CD4-positive, alpha-beta memory T cell (primary cell): Measurements from ENCODE around the gene STOX2. TPM values are rescaled to one million over a fixed set of nuclear protein-coding genes. Genes with fewer than 3 reads are reported as not detected.
"Not testable (repeated sequence)": the region's sequence is repeated elsewhere in the genome, so short reads cannot be mapped to it uniquely, and the experiment has no call there.

Experiments used
- CTCF ChIA-PET: fragments of 350-600 bp; sonication (Branson Sonifier 250); formaldehyde crosslinking; loops from one replicate; lab custom pipeline; 2021; ENCODE audit warnings: inconsistent platforms; ENCODE audit not compliant: partially characterized antibody; lab: Charles Lee
- POLR2A ChIA-PET: fragments of 350-600 bp; sonication (Branson Sonifier 250); formaldehyde crosslinking; loops from one replicate; lab custom pipeline; 2021; ENCODE audit not compliant: partially characterized antibody; lab: Charles Lee
- DNase-seq, 5 donors: peaks; one replicate each; pipeline versions ENCODE4 v3.0.0 to v3.0.0-alpha.2; 2020 to 2022; ENCODE audit warnings: mixed read lengths in 1 of 5
- H3K27ac ChIP-seq: one replicate; pipeline ENCODE4 v1.7.0; 2013; ENCODE audit warnings: low read depth, low read length
- H3K27me3 ChIP-seq: 2 replicates; pipeline ENCODE4 v1.7.0; 2013; ENCODE audit warnings: mild to moderate bottlenecking, low read length, moderate library complexity; ENCODE audit not compliant: insufficient read depth
- H3K36me3 ChIP-seq: 2 replicates; pipeline ENCODE4 v1.7.0; 2013; ENCODE audit warnings: mild to moderate bottlenecking, low read length, moderate library complexity; ENCODE audit not compliant: insufficient read depth
- H3K4me1 ChIP-seq: 2 replicates; pipeline ENCODE4 v1.7.0; 2013; ENCODE audit warnings: mild to moderate bottlenecking, low read length, moderate library complexity; ENCODE audit not compliant: insufficient read depth
- H3K4me3 ChIP-seq, 2 donors: one replicate each; pipeline ENCODE4 v1.7.0; 2013; ENCODE audit warnings: low read length in 2 of 2, mild to moderate bottlenecking in 1 of 2
- H3K9me3 ChIP-seq, 2 donors: one replicate each; pipeline ENCODE4 v1.7.0; 2013; ENCODE audit warnings: low read length in 2 of 2, control low read depth in 1 of 2; ENCODE audit not compliant: control insufficient read depth in 1 of 2
- H3K27ac Mint-ChIP-seq, 7 donors: one replicate each; pipeline ENCODE4 v1.8.0; 2020 to 2021; ENCODE audit warnings: mixed read lengths in 7 of 7, mild to moderate bottlenecking in 6 of 7, inconsistent platforms in 3 of 7, moderate library complexity in 3 of 7
- H3K27me3 Mint-ChIP-seq, 2 donors: one replicate each; pipeline ENCODE4 v1.8.0; 2020 to 2021; ENCODE audit warnings: mixed read lengths in 2 of 2
- H3K36me3 Mint-ChIP-seq, 2 donors: one replicate each; pipeline ENCODE4 v1.8.0; 2020 to 2021; ENCODE audit warnings: mixed read lengths in 2 of 2, inconsistent platforms in 1 of 2, mild to moderate bottlenecking in 1 of 2
- H3K4me1 Mint-ChIP-seq, 4 donors: one replicate each; pipeline ENCODE4 v1.8.0; 2020 to 2021; ENCODE audit warnings: mixed read lengths in 4 of 4, mild to moderate bottlenecking in 1 of 4
- H3K4me3 Mint-ChIP-seq, 8 donors: one replicate each; pipeline ENCODE4 v1.8.0; 2020 to 2021; ENCODE audit warnings: mixed read lengths in 8 of 8, mild to moderate bottlenecking in 7 of 8, moderate library complexity in 6 of 8, inconsistent platforms in 3 of 8
- H3K9me3 Mint-ChIP-seq, 8 donors: one replicate each; pipeline ENCODE4 v1.8.0; 2020 to 2021; ENCODE audit warnings: mixed read lengths in 8 of 8, mild to moderate bottlenecking in 5 of 8, inconsistent platforms in 3 of 8, moderate library complexity in 1 of 8
- intact Hi-C: fragments of 100-400 bp; cut with micrococcal nuclease; formaldehyde crosslinking; loops from one replicate; pipeline ENCODE4 v1.15.1; 2023
- polyA plus RNA-seq, 2 donors: library from polyadenylated mRNA; unstranded; fragments of 300-500 nt; fragmentation: Illumina TruSeq; gene quantifications; one replicate each; pipeline ENCODE4 v1.2.3, GENCODE V29; 2021
- total RNA-seq, 2 experiments: library from RNA; stranded (reverse); gene quantifications; one replicate each; pipeline ENCODE4 v1.2.3, GENCODE V29; 2021

Gene STOX2
- total and polyA plus RNA-seq, 4 experiments from 2014 or later, result not detected

DNA sequence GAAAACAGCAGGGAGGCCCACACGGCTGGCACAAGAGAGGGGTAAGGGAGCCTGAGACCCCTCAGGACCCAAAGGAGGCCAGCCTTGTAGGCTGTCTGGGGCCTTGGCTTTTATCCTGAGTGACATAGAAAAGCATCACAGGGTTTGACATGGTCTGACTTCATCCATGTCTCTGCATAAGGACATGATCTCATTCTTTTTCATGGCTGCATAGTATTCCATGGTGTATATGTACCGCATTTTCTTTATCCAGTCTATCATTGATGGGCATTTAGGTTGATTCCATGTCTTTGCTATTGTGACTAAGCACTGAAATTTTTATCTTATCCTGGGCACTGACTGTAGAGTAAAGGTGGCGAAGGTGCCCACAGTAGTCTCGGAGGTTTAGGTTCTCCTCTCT, 146.2 kb downstream of the STOX2 start:
- H3K4me3 Mint-ChIP-seq, intact Hi-C loops, H3K36me3 Mint-ChIP-seq, H3K27ac ChIP-seq, H3K4me1 Mint-ChIP-seq, DNase-seq, H3K27ac Mint-ChIP-seq, CTCF ChIA-PET, H3K4me3 ChIP-seq, H3K9me3 ChIP-seq, H3K27me3 ChIP-seq, H3K4me1 ChIP-seq, POLR2A ChIA-PET, H3K36me3 ChIP-seq: not testable (repeated sequence)
- Mint-ChIP-seq H3K9me3 (peaks cover 0 to 26% (median 18%) of the 10 kb centered on the region in 8 donors), H3K27me3 (peaks cover 15 to 16% of the 10 kb centered on the region in 2 donors)

- Histone ChIP-seq H3K27me3 (no peaks in the 10 kb centered on the region), H3K27ac (no peak overlapping the region), H3K4me1 (no peaks in the 10 kb centered on the region), H3K4me3 (no peak overlapping the region), H3K36me3 (no peaks in the 10 kb centered on the region), H3K9me3 (no peaks in the 10 kb centered on the region)
- Mint-ChIP-seq H3K27ac (no peak overlapping the region), H3K9me3 (peaks cover 0 to 15% (median 7%) of the 10 kb centered on the region in 8 donors), H3K36me3 (no peaks in the 10 kb centered on the region), H3K4me1 (no peaks in the 10 kb centered on the region), H3K4me3 (no peak overlapping the region), H3K27me3 (peaks cover 15 to 16% of the 10 kb centered on the region in 2 donors)
- no peak for DNase-seq
- ChIA-PET POLR2A (no interaction called here), CTCF (no interaction called here)
- intact Hi-C loops, result no loop called here
These were observed 147.5 kb downstream of the STOX2 start for GRCh38 chr4:184052616-184053015.

DNA sequence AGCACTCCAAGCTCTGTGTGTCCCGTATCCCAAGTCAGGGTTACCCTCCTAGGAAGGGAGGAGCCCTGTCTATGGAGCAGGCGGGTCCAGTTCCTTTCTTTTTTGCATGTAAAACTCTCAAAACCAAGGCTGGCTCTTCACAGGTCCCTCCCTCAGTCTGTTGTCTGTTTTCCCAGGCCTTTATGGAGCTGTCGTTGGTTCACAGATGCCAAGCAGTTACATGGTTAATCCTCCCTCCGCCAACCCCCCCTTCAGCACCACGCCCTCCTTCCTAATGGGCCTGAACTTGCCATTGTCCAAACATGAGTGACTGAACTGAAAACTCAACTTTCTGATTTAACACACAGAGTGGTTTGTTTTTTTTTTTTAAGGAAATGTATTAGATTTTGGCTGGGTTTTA, 148.3 kb downstream of the STOX2 start:
- CTCF ChIA-PET, result no interaction called here
- intact Hi-C loops, result no loop called here
- H3K4me3 ChIP-seq, result no peak overlapping the region

DNA sequence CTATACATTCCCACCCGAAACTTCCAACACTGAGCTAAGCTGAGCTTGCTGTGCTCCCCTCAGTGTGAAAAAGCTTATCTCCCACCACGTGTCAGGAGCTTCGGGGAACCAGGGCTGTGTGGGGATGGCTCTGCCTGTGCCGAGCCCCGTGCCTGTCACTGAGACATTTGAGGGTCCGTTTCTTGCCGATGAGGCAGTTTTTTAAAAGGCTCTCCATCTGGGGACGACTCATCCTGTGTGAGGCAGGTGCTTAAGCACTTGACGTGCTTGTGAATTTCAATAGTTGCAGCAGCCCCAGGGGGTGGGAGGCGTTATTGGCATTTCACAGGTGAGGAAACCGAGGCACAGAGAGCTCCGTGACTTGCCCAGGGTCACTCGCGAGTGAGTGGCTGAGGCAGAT, 151.8 kb downstream of the STOX2 start:
- H3K4me1 Mint-ChIP-seq, result no peaks in the 10 kb centered on the region
- peaks cover 6 to 10% of the 10 kb centered on the region in 2 donors for H3K27me3 Mint-ChIP-seq
- no peak overlapping the region for H3K27ac Mint-ChIP-seq
- Histone ChIP-seq H3K4me3 (no peak overlapping the region), H3K4me1 (no peaks in the 10 kb centered on the region), H3K27me3 (no peaks in the 10 kb centered on the region), H3K36me3 (no peaks in the 10 kb centered on the region), H3K9me3 (no peaks in the 10 kb centered on the region), H3K27ac (no peak overlapping the region)
- ChIA-PET CTCF (no interaction called here), POLR2A (no interaction called here)
- no peak for DNase-seq
- H3K36me3 Mint-ChIP-seq, result no peaks in the 10 kb centered on the region
- no peak overlapping the region for H3K4me3 Mint-ChIP-seq
- peaks cover 0 to 4% (median 0%) of the 10 kb centered on the region in 8 donors for H3K9me3 Mint-ChIP-seq
- intact Hi-C loops, result no loop called here

More for the DNA sequence above, 148.3 kb downstream of the STOX2 start:
- H3K36me3 Mint-ChIP-seq, result no peaks in the 10 kb centered on the region
- POLR2A ChIA-PET, result no interaction called here
- Histone ChIP-seq H3K27ac (no peak overlapping the region), H3K27me3 (no peaks in the 10 kb centered on the region), H3K36me3 (no peaks in the 10 kb centered on the region), H3K9me3 (no peaks in the 10 kb centered on the region), H3K4me1 (no peaks in the 10 kb centered on the region)
- H3K4me3 Mint-ChIP-seq, result no peak overlapping the region
- H3K9me3 Mint-ChIP-seq, result peaks cover 0 to 15% (median 5%) of the 10 kb centered on the region in 8 donors
- H3K27me3 Mint-ChIP-seq, result peaks cover 12 to 16% of the 10 kb centered on the region in 2 donors
- no peaks in the 10 kb centered on the region for H3K4me1 Mint-ChIP-seq
- no peak overlapping the region for H3K27ac Mint-ChIP-seq
- DNase-seq, result no peak

DNA sequence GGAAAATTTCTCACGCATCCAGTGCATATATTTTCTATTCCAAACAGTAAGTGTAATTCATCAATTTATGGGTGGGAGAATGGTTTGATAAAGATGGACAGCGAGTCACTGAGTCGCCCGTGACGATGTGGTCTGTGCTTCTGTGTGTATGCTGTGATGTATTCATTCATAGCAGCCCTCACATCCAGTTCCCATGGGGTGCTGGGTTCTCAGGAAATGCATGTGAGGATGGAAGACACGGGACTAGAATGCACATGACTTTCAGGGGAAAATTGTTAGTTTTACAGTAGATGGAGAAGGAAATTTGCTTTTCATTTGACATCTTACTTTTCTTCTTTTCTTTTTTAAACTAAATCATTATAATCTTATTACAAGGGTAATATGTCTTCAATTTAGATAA, 152.9 kb downstream of the STOX2 start:
- Mint-ChIP-seq H3K4me3 (no peak overlapping the region), H3K4me1 (no peaks in the 10 kb centered on the region), H3K9me3 (peaks cover 0 to 3% (median 0%) of the 10 kb centered on the region in 8 donors), H3K27me3 (peaks cover 6 to 9% of the 10 kb centered on the region in 2 donors), H3K36me3 (no peaks in the 10 kb centered on the region), H3K27ac (no peak overlapping the region)
- Histone ChIP-seq H3K9me3 (no peaks in the 10 kb centered on the region), H3K27me3 (no peaks in the 10 kb centered on the region), H3K4me1 (no peaks in the 10 kb centered on the region), H3K4me3 (no peak overlapping the region), H3K27ac (no peak overlapping the region), H3K36me3 (no peaks in the 10 kb centered on the region)
- DNase-seq, result no peak
- ChIA-PET CTCF (no interaction called here), POLR2A (no interaction called here)
- intact Hi-C loops, result no loop called here

DNA sequence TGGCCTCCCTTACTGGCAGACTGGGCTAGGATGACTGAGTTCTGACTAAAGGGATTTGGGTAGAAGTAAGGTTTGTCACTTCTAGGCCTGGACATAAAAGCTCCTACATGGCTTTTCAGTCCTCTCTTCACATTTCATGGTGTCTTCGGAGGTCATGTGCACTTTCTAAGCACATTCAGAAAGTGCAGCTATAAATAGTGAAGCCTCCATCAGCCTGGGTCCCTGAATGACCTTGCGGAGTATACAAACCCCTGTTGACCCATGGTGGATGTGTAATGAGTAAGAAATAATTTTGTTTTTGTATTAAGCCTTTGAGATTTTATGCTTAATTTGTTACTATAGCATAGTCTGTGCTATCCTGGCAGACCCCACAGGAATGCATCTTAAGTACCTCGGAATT, 154.0 kb downstream of the STOX2 start:
- Histone ChIP-seq H3K4me1 (no peaks in the 10 kb centered on the region), H3K27me3 (no peaks in the 10 kb centered on the region), H3K36me3 (no peaks in the 10 kb centered on the region), H3K27ac (no peak overlapping the region), H3K9me3 (no peaks in the 10 kb centered on the region), H3K4me3 (no peak overlapping the region)
- Mint-ChIP-seq H3K9me3 (peaks cover 0 to 3% (median 0%) of the 10 kb centered on the region in 8 donors), H3K4me3 (no peak overlapping the region), H3K27ac (no peak overlapping the region), H3K36me3 (no peaks in the 10 kb centered on the region), H3K27me3 (peaks cover 7 to 8% of the 10 kb centered on the region in 2 donors), H3K4me1 (no peaks in the 10 kb centered on the region)
- CTCF ChIA-PET, result no interaction called here
- POLR2A ChIA-PET, result no interaction called here
- intact Hi-C loops, result no loop called here
- no peak for DNase-seq

- H3K4me1 Mint-ChIP-seq, result no peaks in the 10 kb centered on the region
- H3K4me1 ChIP-seq, result no peaks in the 10 kb centered on the region
- ChIA-PET POLR2A (no interaction called here), CTCF (no interaction called here)
- H3K27ac Mint-ChIP-seq, result no peak overlapping the region
- intact Hi-C loops, result no loop called here
- H3K9me3 Mint-ChIP-seq, result no peaks in the 10 kb centered on the region
- H3K27me3 ChIP-seq, result no peaks in the 10 kb centered on the region
- H3K4me3 Mint-ChIP-seq, result no peak overlapping the region
- no peak overlapping the region for H3K4me3 ChIP-seq
- H3K36me3 Mint-ChIP-seq, result no peaks in the 10 kb centered on the region
- H3K9me3 ChIP-seq, result no peaks in the 10 kb centered on the region
- no peak for DNase-seq
- no peak overlapping the region for H3K27ac ChIP-seq
- no peaks in the 10 kb centered on the region for H3K36me3 ChIP-seq
- H3K27me3 Mint-ChIP-seq, result peaks cover 4 to 5% of the 10 kb centered on the region in 2 donors
These were observed 156.5 kb downstream of the STOX2 start for GRCh38 chr4:184061582-184061981.

DNA sequence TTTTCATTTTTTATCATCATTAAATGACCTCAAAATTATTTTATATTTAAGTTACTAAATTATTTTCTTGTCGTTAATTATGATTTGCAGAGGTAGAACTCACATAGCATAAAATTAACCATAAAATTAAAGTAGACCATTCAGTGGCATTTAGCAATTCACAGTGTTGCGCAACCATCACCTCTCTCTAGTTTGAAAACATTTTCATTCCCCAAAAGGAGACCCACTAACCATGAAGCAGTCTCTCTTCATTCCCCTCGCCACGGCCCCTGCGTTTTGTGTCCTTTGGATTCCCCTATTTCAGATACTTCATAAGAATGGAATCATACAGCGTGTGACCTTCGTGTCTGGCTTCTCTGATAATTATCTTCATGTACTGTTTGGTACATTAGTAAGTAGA, 157.7 kb downstream of the STOX2 start:
- Mint-ChIP-seq H3K4me1 (no peaks in the 10 kb centered on the region), H3K27me3 (peaks cover 6 to 8% of the 10 kb centered on the region in 2 donors), H3K9me3 (no peaks in the 10 kb centered on the region), H3K36me3 (no peaks in the 10 kb centered on the region), H3K27ac (no peak overlapping the region), H3K4me3 (no peak overlapping the region)
- Histone ChIP-seq H3K9me3 (no peaks in the 10 kb centered on the region), H3K4me1 (no peaks in the 10 kb centered on the region), H3K27ac (no peak overlapping the region), H3K27me3 (no peaks in the 10 kb centered on the region), H3K4me3 (no peak overlapping the region), H3K36me3 (no peaks in the 10 kb centered on the region)
- intact Hi-C loops, result no loop called here
- ChIA-PET POLR2A (no interaction called here), CTCF (no interaction called here)
- no peak for DNase-seq
